Measurements from ENCODE around the gene RYR2.

Gene RYR2

GRCh38 chr1:237031480-237031879 lies 10.5 kb upstream of the RYR2 start:
- no peak for DNase-seq (ENCODE audit: low read depth in 4 of 4, low spot score in 1 of 4)

DNA sequence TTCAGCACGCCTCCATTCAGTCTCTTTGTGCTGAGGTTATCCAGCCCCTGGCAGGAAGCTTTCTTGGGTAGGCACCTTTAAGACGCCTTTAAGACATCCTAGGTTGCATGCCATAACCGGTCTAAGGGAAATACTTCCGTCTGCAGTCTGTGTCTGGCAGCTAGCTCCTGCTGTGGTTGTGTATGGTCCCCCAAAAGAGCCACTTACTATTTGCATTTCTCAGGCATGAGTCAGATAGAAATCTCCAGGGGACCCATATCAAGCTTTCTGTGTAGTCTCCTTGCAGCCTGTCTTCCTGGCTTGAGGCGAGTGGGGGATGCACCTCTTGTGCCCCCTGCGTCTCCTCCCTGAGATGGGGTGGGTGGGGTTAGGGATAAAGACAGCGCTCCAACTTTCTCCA lies 10.0 kb upstream of the RYR2 start:
- DNase-seq (ENCODE audit: low read depth in 4 of 4, low spot score in 1 of 4): no peak

DNA sequence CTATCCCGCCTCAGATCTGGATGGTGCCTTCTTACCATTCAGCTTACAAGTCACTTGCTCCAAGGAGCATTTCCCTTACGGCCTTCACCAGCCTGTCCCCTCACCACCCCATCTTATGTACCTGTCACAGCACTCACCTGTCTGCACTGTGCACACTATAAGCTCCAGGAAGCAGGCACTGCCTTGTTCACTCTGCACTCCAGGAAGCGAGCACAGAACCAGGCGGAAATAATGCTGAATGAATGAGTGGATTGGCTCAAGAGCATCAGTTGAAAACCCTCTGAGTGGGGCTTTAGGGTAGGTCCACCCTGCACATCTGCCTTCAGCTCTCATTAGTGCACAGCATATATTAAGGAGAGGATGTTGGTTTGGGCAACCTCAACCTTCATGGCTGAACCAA lies 8.9 kb upstream of the RYR2 start:
- no peak for DNase-seq (ENCODE audit: low read depth in 4 of 4, low spot score in 1 of 4)

- DNase-seq (ENCODE audit: low read depth in 4 of 4, low spot score in 1 of 4): no peak
Observed at GRCh38 chr1:237033804-237034203, 8.2 kb upstream of the RYR2 start.

- DNase-seq (ENCODE audit: low read depth in 4 of 4, low spot score in 1 of 4): no peak
Observed at GRCh38 chr1:237035759-237036158, 6.2 kb upstream of the RYR2 start.

- DNase-seq (ENCODE audit: low read depth in 4 of 4, low spot score in 1 of 4): no peak
Observed at GRCh38 chr1:237038211-237038610, 3.8 kb upstream of the RYR2 start.

GRCh38 chr1:237040823-237041222 lies 1.2 kb upstream of the RYR2 start:
- no peak for DNase-seq (ENCODE audit: low read depth in 4 of 4, low spot score in 1 of 4)

DNA sequence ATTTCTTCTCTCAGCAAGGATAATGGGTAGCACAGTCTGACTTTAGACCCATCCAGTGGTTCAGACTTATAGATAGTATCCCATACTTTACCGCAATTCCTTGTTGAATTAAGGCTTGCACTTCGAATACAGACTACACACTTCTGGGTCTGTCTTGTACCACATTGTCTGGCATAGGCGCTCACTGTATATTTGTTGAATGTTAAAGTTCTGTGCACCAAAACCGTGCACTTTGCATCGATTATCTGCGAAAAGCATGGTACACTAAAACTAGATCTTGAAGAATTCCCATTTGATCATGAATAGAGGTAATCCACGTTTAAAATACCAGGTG lies 556 bp upstream of the RYR2 start:
- DNase-seq (ENCODE audit: low read depth in 4 of 4, low spot score in 1 of 4): no peak

- DNase-seq (ENCODE audit: low read depth in 4 of 4, low spot score in 1 of 4): no peak
Observed at GRCh38 chr1:237042526-237042891, 525 bp downstream of the RYR2 start.

DNA sequence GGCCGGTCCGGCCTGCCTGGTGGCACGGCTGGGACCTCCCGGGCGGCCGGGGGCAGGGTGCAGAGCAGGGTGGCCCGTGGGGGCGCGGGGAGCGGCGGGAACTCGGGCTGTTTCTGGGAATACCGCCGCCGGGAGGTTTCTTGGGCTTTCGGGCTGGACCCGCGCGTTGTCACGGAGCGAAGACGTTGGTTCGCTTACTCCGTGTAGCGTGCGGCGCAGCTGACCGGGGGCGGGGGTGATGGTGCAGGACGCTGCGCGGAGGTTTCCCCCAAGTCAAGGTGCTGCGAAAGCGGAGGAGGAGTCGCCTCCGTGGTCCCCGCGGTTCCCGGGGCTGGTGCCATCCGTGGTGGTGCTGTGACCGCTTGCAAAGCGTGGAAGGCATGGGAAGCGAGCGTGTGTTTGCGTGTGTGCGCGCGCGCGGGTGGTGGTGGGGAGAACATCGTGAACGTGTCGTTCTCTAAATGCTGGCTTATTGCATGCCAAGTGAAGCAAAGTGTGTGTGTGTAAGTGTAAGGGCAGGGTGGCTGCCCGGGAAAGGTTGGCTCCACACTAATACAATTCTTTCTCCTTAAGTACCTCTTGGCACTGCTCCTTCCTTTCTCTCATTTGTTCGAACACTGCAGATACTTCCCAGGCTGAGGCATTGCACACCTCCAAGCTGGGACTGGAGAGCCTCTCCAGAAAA lies 1.1 kb downstream of the RYR2 start:
- no peak for DNase-seq (ENCODE audit: low read depth in 4 of 4, low spot score in 1 of 4)

GRCh38 chr1:237043846-237044636 lies 2.1 kb downstream of the RYR2 start:
- DNase-seq (ENCODE audit: low read depth in 4 of 4, low spot score in 1 of 4): no peak

DNA sequence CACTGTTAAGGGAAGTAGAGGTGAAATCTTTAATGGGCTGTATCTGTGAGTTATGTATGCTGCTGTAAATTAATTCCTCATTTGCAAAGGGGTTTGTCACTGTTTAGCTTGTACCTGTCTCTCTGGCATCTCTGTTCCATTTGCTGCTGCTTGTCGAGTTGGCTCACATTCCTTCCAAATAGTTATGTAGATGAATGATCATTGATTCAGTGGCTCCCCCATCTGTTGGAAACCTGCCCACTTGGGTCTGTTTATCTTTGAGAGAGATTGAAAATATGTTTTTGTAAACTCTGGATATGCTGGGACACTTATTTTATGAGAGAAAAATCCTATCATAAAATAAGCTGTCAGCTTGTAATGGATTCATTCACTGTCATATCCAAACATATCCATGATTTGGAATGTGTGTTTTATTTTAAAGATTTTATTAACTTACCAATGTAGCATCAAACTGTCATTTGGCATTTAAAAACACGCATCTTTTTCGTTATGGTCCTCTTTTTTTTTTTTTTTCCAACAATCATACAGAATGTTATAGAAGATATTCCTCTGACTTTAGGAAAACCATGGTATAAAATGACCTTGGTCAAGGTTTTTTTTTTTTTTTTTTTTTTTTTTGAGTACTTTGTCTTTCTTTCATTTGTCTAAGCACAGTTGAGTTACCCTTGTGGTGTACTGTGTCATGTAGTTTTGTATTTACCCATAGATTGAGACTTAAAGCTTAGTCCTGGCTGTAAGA lies 3.5 kb downstream of the RYR2 start:
- no peak for DNase-seq (ENCODE audit: low read depth in 4 of 4, low spot score in 1 of 4)

GRCh38 chr1:237048803-237049202 lies 6.8 kb downstream of the RYR2 start:
- no peak for DNase-seq (ENCODE audit: low read depth in 4 of 4, low spot score in 1 of 4)

GRCh38 chr1:237050185-237050584 lies 8.2 kb downstream of the RYR2 start:
- no peak for DNase-seq (ENCODE audit: low read depth in 4 of 4, low spot score in 1 of 4)

DNA sequence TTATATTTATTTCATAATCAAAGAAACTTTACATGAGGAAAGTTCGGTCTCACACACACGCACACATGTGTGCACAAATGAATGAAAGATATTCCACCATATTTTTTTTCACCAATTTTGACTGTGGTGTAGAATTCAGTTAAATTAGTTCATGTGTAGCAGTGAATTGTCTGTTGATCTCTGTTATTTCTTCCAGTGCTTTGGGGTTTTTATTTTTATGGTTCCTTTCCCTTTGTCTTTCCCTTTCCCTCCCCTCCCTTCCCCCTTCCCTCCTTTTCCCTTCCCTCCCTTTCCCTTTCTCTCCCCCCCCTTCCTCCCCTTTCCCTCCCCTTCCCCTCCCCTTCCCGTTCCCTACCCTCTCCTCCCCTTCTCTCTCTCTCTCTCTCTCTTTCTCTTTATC lies 8.9 kb downstream of the RYR2 start:
- no peak for DNase-seq (ENCODE audit: low read depth in 4 of 4, low spot score in 1 of 4)

DNA sequence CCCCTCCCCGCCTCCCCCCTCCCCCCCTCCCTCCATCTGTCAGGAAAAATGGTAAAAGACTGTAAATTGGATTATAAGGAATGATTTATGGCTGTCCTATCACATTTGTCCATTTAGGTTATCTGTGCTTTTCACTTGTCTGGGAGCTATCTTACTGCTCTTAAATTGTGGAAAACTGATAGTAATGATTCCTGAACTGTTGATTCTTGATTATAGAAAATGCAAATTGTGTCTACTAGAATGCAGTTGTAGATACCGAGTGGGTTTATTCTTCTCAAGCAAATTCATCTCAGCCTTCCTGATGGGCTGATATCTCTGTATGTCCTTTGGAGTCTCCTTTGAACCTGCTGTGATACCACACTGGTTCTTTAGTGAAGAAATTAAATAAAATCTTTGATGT lies 12.3 kb downstream of the RYR2 start:
- DNase-seq (ENCODE audit: low read depth in 4 of 4, low spot score in 1 of 4): no peak

DNA sequence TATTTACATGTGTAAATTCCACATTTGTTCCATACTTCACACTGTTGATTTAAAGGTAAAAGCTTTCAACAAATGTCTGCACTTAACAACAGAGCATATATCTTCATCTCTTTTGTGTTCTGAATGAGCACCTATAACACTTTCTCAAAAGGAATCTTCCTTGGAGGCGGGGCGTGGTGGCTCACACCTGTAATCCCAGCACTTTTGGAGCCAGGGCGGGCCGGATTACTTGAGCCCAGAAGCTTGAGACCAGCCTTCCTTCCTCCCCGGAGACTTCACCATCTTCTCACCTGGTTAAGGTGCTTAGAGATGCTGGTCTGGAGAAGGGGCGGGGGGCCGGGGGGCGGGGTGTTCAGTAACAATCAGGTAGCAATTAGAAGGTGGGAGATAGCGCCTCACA lies 16.5 kb downstream of the RYR2 start:
- DNase-seq (ENCODE audit: low read depth in 4 of 4, low spot score in 1 of 4): no peak

- DNase-seq (ENCODE audit: low read depth in 4 of 4, low spot score in 1 of 4): no peak
Observed at GRCh38 chr1:237059244-237059643, 17.3 kb downstream of the RYR2 start.

DNA sequence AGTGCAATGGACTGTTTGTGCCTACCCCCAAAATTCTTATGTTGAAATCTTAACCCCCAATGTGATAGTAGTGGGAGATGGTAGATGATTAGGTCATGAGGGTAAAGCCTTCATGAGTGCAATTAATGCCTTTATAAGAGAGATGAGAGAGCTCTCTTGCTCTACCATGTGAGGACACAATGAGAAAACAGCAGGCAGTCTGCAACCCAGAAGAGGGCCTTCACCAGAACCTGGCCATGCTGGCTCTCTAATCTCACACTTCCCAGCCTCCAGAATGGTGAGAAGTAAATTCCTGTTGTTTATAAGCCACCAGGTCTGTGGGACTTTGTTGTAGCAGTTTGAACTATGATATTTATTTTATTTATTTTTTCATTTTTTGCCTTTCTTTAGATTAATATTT lies 21.0 kb downstream of the RYR2 start:
- no peak for DNase-seq (ENCODE audit: low read depth in 4 of 4, low spot score in 1 of 4)

GRCh38 chr1:237065903-237066302 lies 23.9 kb downstream of the RYR2 start:
- no peak for DNase-seq (ENCODE audit: low read depth in 4 of 4, low spot score in 1 of 4)

DNA sequence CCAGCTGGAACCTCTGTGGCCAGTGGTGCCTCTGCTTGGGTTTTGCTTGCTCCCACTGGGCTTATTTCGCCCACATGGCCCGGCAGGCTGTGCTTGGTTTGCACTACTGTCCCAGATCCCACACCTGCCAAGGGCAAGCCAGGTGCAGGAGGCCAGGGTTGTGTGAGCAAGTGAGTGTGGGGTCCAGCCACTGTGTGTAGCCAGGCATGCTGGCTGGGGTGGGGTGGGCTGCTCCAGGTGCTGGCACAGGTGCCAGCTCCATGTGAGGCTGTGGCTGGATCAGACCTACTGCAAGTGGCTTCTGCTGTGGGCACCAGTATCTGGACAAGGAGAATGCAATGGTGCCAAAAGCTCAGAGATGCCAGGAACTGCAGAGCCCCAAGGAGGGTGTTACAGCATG lies 28.5 kb downstream of the RYR2 start:
- DNase-seq (ENCODE audit: low read depth in 4 of 4, low spot score in 1 of 4): no peak

- DNase-seq (ENCODE audit: low read depth in 4 of 4, low spot score in 1 of 4): no peak
Observed at GRCh38 chr1:237071641-237072420, 29.8 kb downstream of the RYR2 start.
